NCI-H460 (cell line): Measurements from ENCODE around the gene NFATC4. TPM values are rescaled to one million over a fixed set of nuclear protein-coding genes. Genes with fewer than 3 reads are reported as not detected.
"Not testable (repeated sequence)": the region's sequence is repeated elsewhere in the genome, so short reads cannot be mapped to it uniquely, and the experiment has no call there.

Source experiments
- DNase-seq: peaks from one replicate; pipeline ENCODE4 v3.0.0-alpha.2; 2016; ENCODE audit warnings: low read depth; ENCODE audit errors: extremely low read depth
- total RNA-seq: library from RNA; depleted of rRNA; stranded (reverse); fragments of >200 nt; shearing (Covaris generic); gene quantifications from 2 replicates; pipeline ENCODE4 v1.2.3, GENCODE V29; 2014

The NFATC4 gene
- total RNA-seq, 1 experiment from 2014 or later = 17.7 TPM

DNA sequence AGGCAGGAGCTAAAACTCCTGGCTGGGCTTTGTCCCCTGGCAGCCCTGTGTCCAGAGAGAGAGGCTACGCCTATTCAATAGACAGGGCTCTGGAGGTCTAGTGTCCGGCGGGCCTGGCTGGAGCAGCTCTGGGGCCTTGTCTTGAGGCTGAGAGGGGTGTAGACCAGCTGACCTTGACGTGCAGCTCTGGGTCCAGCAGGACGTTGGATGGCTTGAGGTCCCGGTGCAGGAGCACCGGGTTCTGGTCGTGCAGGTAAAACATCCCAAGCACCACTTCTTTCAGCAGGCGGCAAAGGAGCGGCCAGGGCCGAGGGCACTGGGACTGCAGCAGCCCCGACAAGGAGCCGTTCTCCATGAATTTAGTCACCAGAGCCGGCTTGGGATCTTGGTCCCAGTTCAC is 29.1 kb upstream of the NFATC4 start:
- no peak for DNase-seq

DNA sequence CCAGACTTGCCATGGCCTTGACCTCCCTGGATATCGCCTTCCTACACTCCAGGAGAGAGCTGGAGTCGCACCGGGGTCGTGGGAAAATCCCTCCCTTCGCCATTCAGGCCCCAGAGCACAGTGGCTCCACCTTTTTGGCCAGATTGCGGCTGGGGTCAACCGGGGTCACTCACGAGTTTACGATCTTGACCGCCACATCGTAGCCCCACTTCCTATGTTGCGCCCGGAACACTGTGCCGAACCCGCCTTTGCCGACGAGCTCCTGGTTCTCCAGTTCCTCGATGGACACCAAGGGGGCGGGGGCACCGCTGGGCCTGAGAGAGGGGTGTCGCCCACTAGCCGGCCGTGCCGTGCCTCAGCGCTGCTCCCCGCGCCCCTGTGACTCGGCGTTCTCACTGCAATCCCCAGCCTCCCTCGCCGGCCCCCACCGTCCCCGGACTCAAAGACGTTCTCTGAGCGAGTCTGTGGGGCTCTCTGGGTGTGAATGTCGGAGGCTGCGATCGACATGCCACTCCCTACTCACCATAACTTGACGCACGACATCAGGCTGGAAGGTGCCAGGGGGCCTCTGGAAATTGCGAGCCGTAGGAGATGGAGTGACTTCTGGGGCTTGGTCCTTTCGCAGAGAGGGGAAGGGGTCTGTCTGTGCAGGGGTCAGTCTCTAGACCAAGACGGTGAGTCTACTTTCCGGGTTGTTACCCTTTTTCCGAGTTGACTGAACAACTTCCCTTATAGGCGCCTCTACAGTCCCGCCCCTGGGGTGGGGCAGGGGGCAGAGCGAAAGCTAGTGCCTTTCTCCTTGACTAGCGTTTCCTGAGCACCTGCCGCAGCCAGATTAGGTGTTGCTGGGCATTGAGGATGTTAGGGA is 28.5 kb upstream of the NFATC4 start, which contains the start of gene RIPK3:
Gene RIPK3, minus strand, starts transcription at position 708 of the 868 bp plus-strand sequence. Its CDS starts 165 bp downstream, at position 543.
- no peak for DNase-seq

DNA sequence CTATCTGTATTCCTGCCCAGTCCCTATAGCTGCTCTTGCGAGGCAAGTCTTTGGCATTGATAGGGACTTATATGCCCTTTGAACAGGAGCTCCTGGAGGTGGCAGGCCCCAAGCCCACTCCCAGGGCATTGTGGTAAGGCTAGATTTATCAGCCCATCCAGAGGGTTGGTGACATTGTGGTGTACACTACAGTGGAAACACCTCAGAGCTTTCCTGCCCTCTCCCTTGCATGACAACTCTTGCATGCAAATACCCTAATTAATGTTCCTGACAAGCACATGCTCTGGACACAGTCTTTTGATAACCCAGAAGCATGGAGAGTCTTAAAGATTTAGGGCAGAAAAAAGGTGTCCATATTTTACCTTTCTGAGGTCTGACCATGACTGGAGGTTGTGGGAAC is 27.4 kb upstream of the NFATC4 start:
- DNase-seq = no peak

DNA sequence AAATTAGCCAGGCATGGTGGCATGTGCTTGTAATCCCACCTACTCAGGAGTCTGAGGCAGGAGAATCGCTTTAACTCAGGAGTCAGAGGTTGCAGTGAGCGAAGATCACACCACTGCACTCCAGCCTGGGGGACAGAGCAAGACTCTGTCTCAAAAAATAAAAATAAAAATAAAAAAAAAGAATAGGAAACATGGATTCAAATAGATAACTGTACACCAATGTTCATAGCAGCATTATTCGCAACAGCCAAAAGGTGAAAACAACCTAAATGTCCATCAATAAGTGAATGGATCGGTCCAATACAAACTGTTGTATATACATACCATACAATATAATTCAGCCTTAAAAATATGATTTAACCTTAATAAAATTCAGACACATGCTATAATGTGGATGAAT is 25.1 kb upstream of the NFATC4 start:
- DNase-seq = no peak

DNA sequence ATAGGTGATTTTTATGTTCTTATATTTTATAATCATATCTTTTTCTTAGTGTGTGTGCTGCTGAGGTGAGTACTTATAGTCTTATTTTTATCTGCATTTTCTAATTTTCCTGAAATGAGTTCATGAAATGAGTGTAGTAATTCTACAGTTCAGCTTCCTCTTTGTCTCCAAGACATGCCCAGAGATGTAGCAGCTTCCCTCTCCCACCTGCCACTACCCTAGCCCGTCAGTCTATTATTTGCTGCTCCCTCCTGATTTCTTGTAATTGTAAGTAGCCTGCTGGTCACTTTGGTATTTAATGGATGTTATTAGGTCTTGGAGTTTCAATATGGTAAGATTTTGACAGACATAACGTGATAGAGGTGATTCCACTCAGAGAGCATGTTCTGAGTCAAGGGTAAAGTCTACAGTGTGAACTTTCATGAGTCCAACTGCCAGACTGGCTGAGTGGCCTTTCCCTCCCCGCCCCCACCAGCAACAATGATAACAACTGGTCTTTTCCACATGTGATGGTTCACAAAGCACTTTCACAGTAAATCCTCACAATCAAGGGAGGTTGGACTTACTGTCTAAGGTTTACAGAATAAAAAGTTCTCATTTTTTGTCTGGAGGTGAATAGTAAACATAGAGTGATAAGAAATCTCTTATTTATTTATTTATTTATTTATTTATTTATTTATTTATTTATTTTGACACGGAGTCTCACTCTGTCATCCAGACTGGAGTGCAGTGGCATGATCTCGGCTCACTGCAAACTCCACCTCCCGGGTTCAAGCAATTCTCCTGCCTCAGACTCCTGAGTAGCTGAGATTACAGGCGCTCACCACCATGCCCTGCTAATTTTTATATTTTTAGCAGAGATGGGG is 24.0 kb upstream of the NFATC4 start:
- DNase-seq = no peak

DNA sequence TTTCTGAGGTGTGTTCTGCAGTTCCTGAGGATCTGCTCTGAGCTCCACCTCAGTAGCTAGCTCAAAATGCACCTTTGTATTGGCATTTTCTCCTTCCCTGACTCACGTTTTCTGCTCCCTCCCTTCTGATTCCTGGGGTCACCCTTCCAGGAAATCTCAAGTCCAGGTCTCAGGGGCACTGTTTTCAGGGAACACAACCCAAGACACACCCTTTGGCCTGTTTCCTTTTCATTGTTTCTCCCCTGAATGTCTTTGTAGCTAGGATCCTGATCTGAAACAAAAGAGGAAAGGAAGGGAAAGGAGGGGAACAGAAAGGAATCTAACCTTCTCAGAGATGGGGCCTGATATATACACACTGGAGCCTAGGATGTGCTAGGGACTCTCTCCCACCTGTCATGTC is 20.9 kb upstream of the NFATC4 start:
- no peak for DNase-seq

DNA sequence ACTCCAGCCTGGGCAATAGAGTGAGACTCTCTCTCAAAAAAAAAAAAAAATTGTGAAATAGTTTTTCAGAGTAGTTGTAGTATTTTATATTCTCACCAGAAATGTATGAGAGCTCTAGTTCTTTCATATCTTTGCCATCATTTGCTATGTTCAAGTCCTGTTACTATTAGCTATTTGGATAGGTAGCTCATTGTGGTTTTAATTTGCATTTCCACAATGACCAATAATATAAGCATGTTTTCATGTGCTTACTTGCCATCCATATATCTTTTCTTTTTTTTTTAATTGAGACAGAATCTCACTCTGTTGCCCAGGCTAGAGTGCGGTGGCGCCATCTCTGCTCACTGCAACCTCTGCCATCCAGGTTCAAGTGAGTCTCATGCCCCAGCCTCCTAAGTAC is 19.8 kb upstream of the NFATC4 start:
- DNase-seq = no peak

DNA sequence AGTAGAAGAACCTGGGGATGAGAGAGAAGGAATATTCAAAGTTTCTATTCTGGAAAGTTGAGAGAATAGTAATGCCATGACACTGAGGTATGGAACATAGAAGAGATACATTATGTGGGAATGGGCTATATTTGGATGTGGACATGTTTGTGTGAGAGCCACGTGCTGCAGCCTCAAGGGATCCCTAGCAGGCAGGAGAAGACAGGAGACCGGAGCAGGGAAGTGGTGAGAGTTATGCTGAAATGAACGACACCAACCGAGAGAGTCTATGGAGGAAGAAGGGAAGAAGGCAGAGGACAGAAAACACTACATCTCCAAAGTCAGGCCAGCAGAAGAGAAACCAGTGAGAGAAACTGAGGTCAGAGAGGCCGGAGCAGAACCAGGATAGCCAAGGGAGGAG is 18.2 kb upstream of the NFATC4 start:
- no peak for DNase-seq

DNA sequence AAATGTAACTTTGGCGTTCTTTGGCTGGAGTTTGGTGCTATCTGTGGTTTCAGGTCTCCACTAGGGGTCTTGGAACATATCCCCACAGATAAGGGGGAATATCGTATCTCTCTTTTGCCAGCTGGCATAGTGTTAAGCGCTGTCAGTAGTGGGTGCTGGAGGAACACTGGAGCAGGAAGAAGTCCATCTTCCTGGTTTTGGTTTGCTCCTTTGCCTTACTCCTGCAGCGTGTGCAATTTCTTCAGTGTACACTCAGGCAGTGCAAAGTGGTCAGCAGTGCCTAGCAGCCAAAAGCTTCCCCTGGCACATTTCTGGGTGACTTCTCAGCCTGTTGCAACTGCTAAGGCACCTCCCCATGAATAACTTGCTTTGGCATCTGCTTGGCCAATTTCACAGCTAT is 16.5 kb upstream of the NFATC4 start:
- no peak for DNase-seq

DNA sequence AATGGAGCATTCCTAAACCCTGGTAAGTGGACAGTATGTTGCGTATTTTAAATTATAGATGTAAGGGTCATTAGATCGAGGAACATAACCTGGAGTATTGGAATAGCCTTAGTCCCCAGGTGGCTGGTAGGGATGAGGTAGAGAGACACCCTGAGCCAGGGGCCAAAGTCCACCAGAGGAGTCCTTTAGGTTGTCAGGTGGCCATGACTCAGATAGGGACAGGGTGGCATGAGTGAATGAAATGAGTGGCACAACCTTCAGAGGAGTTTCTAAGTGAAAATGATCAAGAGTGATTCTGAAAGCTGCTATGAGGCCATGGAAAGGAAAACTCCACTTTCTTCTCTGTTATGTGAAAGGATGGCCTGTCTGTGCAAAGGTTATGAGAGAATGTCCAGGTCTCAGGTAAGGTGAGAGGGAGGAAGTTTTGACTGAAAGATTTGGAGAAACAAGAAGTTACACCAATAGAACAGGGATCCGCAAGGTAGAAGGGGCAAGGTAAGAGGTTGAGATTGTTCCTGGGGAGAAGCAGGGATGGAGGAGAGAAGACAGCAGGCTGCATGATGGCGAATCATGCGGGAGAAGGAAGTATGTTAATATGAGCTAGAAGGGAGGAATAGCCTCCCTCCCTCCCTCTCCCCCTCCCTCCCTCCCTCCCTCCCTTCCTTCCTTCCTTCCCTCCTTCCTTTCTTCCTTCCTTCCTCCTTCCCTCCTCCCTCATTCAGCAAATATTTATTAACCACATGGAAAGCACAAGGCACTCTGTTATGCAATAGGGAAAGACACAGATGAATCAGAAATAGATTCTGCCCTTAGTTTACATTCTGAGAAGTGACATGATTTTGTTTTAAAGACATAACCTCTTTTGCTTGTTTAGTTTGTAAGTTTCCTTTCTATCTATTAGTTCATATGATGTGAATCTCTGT is 14.2 kb upstream of the NFATC4 start:
- no peak for DNase-seq

DNA sequence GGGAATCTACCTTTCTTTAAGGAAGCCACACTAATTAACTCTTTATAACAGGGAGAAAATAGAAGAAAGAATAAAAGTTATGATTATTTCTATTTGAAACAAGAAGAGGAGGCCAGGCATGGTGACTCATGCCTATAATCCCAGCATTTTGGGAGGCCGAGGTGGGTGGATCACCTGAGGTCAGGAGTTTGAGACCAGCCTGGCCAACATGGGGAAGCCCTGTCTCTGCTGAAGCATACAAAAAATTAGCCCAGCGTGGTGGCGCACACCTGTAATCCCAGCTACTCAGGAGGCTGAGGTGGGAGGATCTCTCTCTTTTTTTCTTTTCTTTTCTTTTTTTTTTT is 13.5 kb upstream of the NFATC4 start:
- not testable (repeated sequence) for DNase-seq

DNA sequence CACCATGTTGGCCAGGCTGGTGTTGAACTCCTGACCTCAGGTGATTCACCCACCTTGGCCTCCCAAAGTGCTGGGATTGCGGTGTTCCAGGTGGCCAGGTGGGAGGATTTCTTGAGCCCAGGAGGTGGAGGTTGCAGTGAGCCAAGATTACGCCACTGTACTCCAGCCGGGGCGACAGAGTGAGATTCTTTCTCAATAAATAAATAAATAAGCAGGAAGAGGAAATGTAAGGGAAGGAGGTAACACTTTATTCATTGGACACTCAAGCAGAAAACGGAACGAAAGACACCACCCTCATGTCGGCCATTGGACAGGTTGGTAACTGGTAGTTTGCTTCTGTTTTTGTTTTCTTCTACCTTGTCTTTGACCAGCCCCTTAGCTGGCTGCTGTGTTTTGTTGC is 13.0 kb upstream of the NFATC4 start:
- no peak for DNase-seq

DNA sequence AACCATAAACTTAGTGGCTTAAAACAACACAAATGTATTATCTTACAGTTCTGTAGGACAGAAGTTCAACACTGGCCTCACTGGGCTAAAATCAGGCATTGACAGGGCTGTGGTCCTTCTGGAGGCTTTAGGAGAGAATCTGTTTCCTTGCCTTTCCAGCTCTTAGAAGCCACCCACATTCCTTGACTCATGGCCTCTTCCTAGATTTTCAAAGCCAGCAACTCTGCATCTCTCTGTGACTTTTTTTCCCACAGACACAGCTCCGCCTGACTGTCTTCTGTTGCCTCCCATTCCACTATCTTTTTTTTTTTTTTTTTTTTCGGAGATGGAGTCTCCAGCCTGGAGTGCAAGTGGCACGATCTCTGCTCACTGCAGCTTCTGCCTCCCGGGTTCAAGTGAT is 11.8 kb upstream of the NFATC4 start:
- DNase-seq = no peak

DNA sequence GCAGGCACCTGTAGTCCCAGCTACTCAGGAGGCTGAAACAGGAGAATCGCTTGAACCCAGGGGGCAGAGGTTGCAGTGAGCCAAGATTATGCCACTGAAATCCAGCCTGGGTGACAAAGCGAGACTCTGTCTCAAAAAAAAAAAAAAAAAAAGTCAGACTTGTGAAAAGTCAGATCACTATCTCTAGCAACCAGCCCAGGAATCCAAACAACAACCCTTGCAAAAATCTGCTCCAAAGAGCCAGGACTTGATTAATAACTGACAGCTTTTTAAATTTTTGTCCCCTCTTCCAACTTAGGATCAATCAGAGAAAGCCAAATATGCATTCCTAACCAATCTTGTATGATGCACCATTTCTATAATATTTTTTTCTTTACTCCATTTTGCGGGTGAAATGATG is 7.7 kb upstream of the NFATC4 start:
- no peak for DNase-seq

DNA sequence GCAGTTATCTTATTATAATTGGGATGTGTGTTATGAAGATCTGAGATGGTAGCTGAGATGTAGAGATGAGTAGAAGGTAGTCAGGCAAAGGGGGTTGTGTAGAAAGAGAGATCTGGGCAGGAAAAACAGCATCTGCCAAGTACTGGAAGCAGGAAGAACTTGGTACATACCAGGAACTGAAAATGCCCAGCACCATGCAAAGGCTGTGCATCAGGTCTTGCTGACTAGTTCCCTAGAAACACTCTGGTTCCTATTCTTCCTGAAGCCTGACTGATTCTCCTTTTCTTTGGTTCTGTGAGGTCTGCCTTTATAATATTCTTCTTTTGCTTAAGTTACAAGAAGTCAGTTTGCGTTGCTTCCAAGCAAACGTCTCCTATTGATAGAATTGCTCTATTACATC is 6.7 kb upstream of the NFATC4 start:
- DNase-seq = no peak

DNA sequence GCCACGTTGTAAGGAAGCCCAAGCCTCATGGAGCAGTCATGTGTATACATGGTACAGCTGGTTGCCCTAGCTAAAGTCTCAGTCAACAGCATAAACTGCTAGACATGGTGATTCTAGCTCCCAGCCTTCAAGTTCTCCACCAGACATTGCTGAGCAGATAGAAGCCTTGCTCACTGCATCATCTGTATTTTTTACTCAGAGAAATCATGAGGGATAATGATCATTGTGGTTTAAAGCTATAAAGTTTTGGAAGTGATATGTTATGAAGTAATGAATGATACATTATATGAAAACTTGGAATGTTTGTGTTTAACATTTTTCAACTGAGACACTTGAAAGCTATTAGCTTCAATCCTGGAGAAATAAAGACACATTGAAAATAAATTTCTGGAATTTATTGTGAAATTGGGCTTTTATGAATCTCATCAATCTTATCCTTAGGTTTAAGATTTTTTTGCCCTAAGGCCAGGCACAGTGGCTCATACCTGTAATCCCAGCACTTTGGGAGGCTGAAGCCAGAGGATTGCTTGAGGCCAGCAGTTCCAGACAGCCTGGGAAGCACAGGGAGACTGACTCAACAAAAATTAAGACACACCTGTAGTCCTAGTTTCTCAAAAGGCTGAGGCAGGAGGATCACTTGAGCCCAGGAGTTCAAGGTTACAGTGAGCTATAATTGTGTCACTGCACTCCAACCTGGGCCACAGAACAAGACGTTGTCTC is 5.6 kb upstream of the NFATC4 start:
- DNase-seq = no peak

DNA sequence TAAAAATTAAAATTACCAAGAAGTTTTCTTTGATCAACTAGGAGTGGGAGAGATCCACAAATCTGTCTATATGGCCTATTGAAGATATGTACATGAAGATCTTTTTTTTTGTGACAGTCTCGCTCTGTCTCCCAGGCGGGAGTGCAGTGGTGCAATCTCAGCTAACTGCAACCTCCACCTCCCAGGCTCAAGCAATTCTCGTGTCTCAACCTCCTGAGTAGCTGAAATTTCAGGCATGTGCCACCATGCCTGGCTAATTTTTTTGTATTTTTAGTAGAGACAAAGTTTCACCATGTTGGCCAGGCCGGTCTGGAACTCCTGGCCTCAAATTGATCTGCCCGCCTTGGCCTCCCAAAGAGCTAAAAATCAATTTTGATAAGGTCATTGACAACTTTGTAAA is 4.6 kb upstream of the NFATC4 start:
- DNase-seq = no peak

DNA sequence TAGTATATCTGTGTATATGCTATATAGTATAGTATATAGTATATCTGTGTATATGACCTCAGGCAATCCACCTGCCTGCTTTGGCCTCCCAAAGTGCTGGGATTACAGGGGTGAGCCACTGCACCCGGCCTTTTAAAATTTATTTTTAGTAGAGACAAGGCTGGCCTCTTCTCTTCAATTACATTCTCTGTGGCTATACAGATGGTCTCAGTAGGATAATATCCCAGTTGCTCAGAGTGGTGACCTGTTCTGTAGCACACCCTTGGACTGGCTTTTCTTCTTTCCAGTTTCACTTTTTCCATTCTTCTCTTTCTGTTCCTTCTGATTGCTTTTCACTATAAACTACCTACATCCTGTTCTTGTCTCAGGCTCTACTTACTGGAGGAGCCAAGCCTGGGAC is 3.1 kb upstream of the NFATC4 start:
- DNase-seq = no peak

DNA sequence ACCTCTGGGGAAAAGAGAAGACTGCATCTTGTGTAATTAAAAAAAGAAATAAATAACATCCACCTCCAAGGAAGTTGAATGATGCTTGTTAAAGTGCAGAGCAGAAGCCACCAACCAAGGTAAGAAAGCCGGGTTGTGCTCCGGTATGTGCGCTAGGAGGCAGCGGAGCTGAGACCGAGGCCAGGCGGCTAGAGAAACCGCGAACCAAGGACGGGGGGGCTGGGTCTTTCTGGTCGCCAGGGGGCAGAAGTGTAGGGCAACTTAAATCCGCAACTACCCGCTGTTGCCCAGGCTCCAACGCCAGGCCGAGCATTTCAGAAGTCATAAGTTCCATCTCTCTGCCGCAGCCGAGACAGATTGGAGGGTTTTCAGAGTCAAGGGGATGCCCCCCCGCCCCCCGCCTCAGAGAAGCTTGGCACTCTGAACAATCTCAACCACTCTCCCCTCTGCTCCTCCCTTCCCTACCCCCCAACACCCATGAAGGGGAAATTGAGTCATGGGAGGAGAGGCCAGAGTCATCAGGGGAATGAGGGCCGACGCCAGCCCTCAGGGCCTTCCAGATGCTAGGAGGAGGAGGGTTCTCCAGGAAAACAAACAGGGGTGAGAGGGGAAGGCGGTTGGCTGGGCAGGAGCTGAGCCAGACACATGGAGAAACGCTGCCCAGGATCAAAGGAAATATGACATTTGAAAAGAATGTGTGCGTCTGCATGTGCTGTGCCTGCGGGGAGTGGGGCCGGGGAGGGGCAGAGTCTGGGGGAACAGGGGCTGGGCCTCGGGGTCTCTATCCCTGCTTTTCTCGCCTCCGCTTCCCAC is 2.2 kb upstream of the NFATC4 start:
- DNase-seq = peak; percentile 89

DNA sequence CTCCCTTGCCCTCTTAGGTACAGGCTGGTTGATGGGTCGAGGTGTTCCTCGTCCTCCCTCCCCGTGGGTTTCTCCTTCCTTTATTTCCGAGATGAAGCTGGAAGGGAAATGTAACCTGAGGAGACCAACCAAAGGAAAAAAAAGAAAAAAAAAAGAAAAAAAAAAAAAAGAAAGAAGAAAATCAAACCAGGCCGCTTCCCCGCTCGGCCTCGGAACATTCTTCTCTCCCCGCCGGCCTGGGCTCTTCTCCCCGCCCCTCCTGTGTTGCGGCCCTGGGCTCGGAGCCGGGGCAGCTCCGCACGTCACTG is 1.6 kb upstream of the NFATC4 start:
- no peak for DNase-seq
